Mesenchymal stem cell (in vitro differentiated cells and primary cell): ENCODE results near the gene C3orf70.

Source experiments
- DNase-seq: peaks from one replicate; pipeline ENCODE4 v3.0.0-alpha.2; 2013
- H2AFZ ChIP-seq: one replicate; pipeline ENCODE4 v1.6.1; 2013; ENCODE audit warnings: low read depth, mild to moderate bottlenecking, control low read depth, inconsistent platforms, low read length, moderate library complexity
- H2AK5ac ChIP-seq: 2 replicates; pipeline ENCODE4 v1.6.1; 2013; ENCODE audit warnings: low read length, moderate library complexity, mild to moderate bottlenecking, inconsistent platforms; ENCODE audit not compliant: severe bottlenecking
- H2BK120ac ChIP-seq: one replicate; pipeline ENCODE4 v1.6.1; 2013; ENCODE audit warnings: low read depth, mild to moderate bottlenecking, inconsistent platforms, low read length, moderate library complexity
- H2BK12ac ChIP-seq, 2 experiments: one replicate each; pipeline ENCODE4 v1.6.1; 2013; ENCODE audit warnings: inconsistent platforms in 2 of 2, low read length in 2 of 2, mild to moderate bottlenecking in 2 of 2, moderate library complexity in 2 of 2, control low read depth in 1 of 2
- H2BK15ac ChIP-seq: one replicate; pipeline ENCODE4 v1.6.1; 2013; ENCODE audit warnings: mild to moderate bottlenecking, low read depth, inconsistent platforms; ENCODE audit not compliant: poor library complexity, severe bottlenecking
- H2BK5ac ChIP-seq: 2 replicates; pipeline ENCODE4 v1.6.1; 2013; ENCODE audit warnings: low read depth, mild to moderate bottlenecking, low read length, control low read depth, inconsistent platforms; ENCODE audit not compliant: poor library complexity, severe bottlenecking
- H3K14ac ChIP-seq, 2 experiments: one replicate each; pipeline ENCODE4 v1.6.1; 2013; ENCODE audit warnings: inconsistent platforms in 2 of 2, low read length in 2 of 2, control low read depth in 1 of 2, mild to moderate bottlenecking in 1 of 2, moderate library complexity in 1 of 2
- H3K18ac ChIP-seq, 2 experiments: one replicate each; pipeline ENCODE4 v1.6.1; 2013; ENCODE audit warnings: inconsistent platforms in 2 of 2, low read length in 2 of 2, control low read depth in 1 of 2, low read depth in 1 of 2, mild to moderate bottlenecking in 1 of 2
- H3K23ac ChIP-seq, 2 experiments: one replicate each; pipeline ENCODE4 v1.6.1; 2013; ENCODE audit warnings: inconsistent platforms in 2 of 2, low read length in 2 of 2, mild to moderate bottlenecking in 2 of 2, moderate library complexity in 2 of 2, control low read depth in 1 of 2
- H3K27ac ChIP-seq: 2 replicates; pipeline ENCODE4 v1.5.1; 2013; ENCODE audit warnings: mild to moderate bottlenecking, moderate library complexity, low read length, control low read depth, inconsistent platforms; ENCODE audit not compliant: poor library complexity, severe bottlenecking
- H3K27me3 ChIP-seq, 2 experiments: 2 replicates each; pipeline versions ENCODE4 v1.6.1 to v1.7.0; 2013; ENCODE audit warnings: low read length in 2 of 2, mild to moderate bottlenecking in 2 of 2, moderate library complexity in 2 of 2, control low read depth in 1 of 2, inconsistent platforms in 1 of 2; ENCODE audit not compliant: control insufficient read depth in 1 of 2, insufficient read depth in 1 of 2
- H3K36me3 ChIP-seq, 2 experiments: 2 replicates each; pipeline versions ENCODE4 v1.6.1 to v1.7.0; 2013; ENCODE audit warnings: low read length in 2 of 2, control low read depth in 1 of 2, inconsistent platforms in 1 of 2, low read depth in 1 of 2, mild to moderate bottlenecking in 1 of 2; ENCODE audit not compliant: insufficient read depth in 2 of 2, control insufficient read depth in 1 of 2
- H3K4ac ChIP-seq, 2 experiments: one replicate each; pipeline ENCODE4 v1.6.1; 2013; ENCODE audit warnings: inconsistent platforms in 2 of 2, low read length in 2 of 2, mild to moderate bottlenecking in 2 of 2, moderate library complexity in 2 of 2, control low read depth in 1 of 2, low read depth in 1 of 2
- H3K4me1 ChIP-seq: 2 replicates; pipeline ENCODE4 v1.6.1; 2013; ENCODE audit warnings: low read depth, low read length, control low read depth; ENCODE audit not compliant: control insufficient read depth, insufficient read depth
- H3K4me2 ChIP-seq: 2 replicates; pipeline ENCODE4 v1.6.1; 2013; ENCODE audit warnings: low read length, mild to moderate bottlenecking, inconsistent platforms; ENCODE audit not compliant: poor library complexity, severe bottlenecking
- H3K4me3 ChIP-seq, 2 experiments: 2 replicates each; pipeline versions ENCODE4 v1.5.1 to v1.7.0; 2013; ENCODE audit warnings: low read length in 2 of 2, mild to moderate bottlenecking in 2 of 2, control low read depth in 1 of 2, low read depth in 1 of 2; ENCODE audit not compliant: insufficient read depth in 1 of 2
- H3K79me1 ChIP-seq: replicated peaks from 2 replicates; pipeline ENCODE4 v1.6.1; 2013; ENCODE audit warnings: mild to moderate bottlenecking, control low read depth, low read length, inconsistent platforms; ENCODE audit not compliant: poor library complexity, severe bottlenecking
- H3K9ac ChIP-seq: 2 replicates; pipeline ENCODE4 v1.7.0; 2013; ENCODE audit warnings: mild to moderate bottlenecking, low read length, moderate library complexity
- H3K9me3 ChIP-seq: 2 replicates; pipeline ENCODE4 v1.7.0; 2013; ENCODE audit warnings: mild to moderate bottlenecking, low read length; ENCODE audit not compliant: control insufficient read depth
- H4K8ac ChIP-seq: one replicate; pipeline ENCODE4 v1.6.1; 2013; ENCODE audit warnings: inconsistent platforms, mild to moderate bottlenecking, low read length, moderate library complexity
- H4K91ac ChIP-seq: one replicate; pipeline ENCODE4 v1.6.1; 2013; ENCODE audit warnings: mild to moderate bottlenecking, low read length, inconsistent platforms
- WGBS: methylation state at CpG from one replicate; pipeline ENCODE4 v1.1.7; 2013; ENCODE audit warnings: mixed read lengths; 5-methylcytosine and 5-hydroxymethylcytosine counted together

The C3orf70 gene

GRCh38 chr3:185176750-185177359, 24.0 kb upstream of the C3orf70 start:
- Histone ChIP-seq H3K4ac (no peak overlapping the region), H4K8ac (no peak overlapping the region), H3K18ac (no peak overlapping the region), H3K36me3 (no peaks in the 10 kb centered on the region), H4K91ac (no peak overlapping the region), H3K9me3 (no peaks in the 10 kb centered on the region), H3K79me1 (no peaks in the 10 kb centered on the region), H2BK15ac (no peak overlapping the region), H3K4me2 (no peak overlapping the region), H3K14ac (no peak overlapping the region), H3K27me3 (peaks cover 23 to 25% of the 10 kb centered on the region in 2 experiments), H3K9ac (peak overlapping the region; percentile 55), H3K4me3 (no peak overlapping the region), H2AK5ac (no peak overlapping the region), H2BK5ac (no peak overlapping the region), H2AFZ (no peak overlapping the region), H2BK12ac (no peak overlapping the region), H2BK120ac (no peak overlapping the region), H3K23ac (no peak overlapping the region), H3K27ac (no peak overlapping the region), H3K4me1 (peaks cover 6% of the 10 kb centered on the region)
- DNase-seq, result peak; percentile 41
- 52% methylated on average over 3 of the region's 10 CpGs for WGBS

GRCh38 chr3:185175370-185175987, 22.6 kb upstream of the C3orf70 start:
- peak; percentile 65 for DNase-seq
- Histone ChIP-seq H3K9me3 (no peaks in the 10 kb centered on the region), H3K4me1 (peaks cover 6% of the 10 kb centered on the region)

GRCh38 chr3:185172086-185173049, 19.5 kb upstream of the C3orf70 start:
- Histone ChIP-seq H3K27me3 (no peaks in the 10 kb centered on the region), H2BK12ac (no peak overlapping the region), H3K9me3 (no peaks in the 10 kb centered on the region), H2BK15ac (no peak overlapping the region), H3K14ac (no peak overlapping the region), H2BK120ac (no peak overlapping the region), H3K18ac (no peak overlapping the region), H3K4me3 (no peak overlapping the region), H3K4ac (no peak overlapping the region), H3K4me1 (peaks cover 6% of the 10 kb centered on the region), H3K4me2 (no peak overlapping the region), H3K27ac (no peak overlapping the region), H3K23ac (no peak overlapping the region), H3K79me1 (no peaks in the 10 kb centered on the region), H3K9ac (no peak overlapping the region), H2BK5ac (no peak overlapping the region), H4K8ac (no peak overlapping the region), H3K36me3 (no peaks in the 10 kb centered on the region), H2AFZ (no peak overlapping the region), H2AK5ac (no peak overlapping the region), H4K91ac (no peak overlapping the region)
- 81% methylated on average over 11 of the region's 11 CpGs for WGBS
- DNase-seq, result no peak

More at GRCh38 chr3:185175370-185175987, 22.6 kb upstream of the C3orf70 start:
- peak overlapping the region; percentile 51 for H2BK120ac ChIP-seq
- H3K4me2 ChIP-seq, result no peak overlapping the region
- peak overlapping the region; percentile 97 for H4K8ac ChIP-seq
- peak overlapping the region; percentile 71 for H3K9ac ChIP-seq
- 11% methylated on average over 13 of the region's 15 CpGs for WGBS
- peak overlapping the region in 1 of 2 experiments; percentile 33 for H2BK12ac ChIP-seq
- no peaks in the 10 kb centered on the region for H3K36me3 ChIP-seq
- no peaks in the 10 kb centered on the region for H3K79me1 ChIP-seq
- no peak overlapping the region for H2AK5ac ChIP-seq
- H3K18ac ChIP-seq, result peak overlapping the region; percentile 55 to 74
- peak overlapping the region in 1 of 2 experiments; percentile 63 for H3K23ac ChIP-seq
- H3K14ac ChIP-seq, result no peak overlapping the region
- H3K4ac ChIP-seq, result peak overlapping the region; percentile 55 to 96
- peak overlapping the region; percentile 85 for H2AFZ ChIP-seq
- H3K27ac ChIP-seq, result no peak overlapping the region
- no peak overlapping the region for H2BK5ac ChIP-seq
- peak overlapping the region; percentile 87 for H4K91ac ChIP-seq
- H3K27me3 ChIP-seq, result peaks cover 11 to 17% of the 10 kb centered on the region in 2 experiments
- peak overlapping the region in 1 of 2 experiments; percentile 53 for H3K4me3 ChIP-seq
- H2BK15ac ChIP-seq, result no peak overlapping the region
